ENCODE measurements around the gene ACBD4. TPM values are rescaled to one million over a fixed set of nuclear protein-coding genes. Genes with fewer than 3 reads are reported as not detected.

The ACBD4 gene
- total RNA-seq, 2 donors from 2014 or later: 13.0 to 16.6 TPM

- Histone ChIP-seq H3K9ac (ENCODE audit: low read depth in 2 of 2, low read length in 2 of 2) (peak overlapping the region in 1 of 2 donors; percentile 74), H3K9me3 (no peaks in the 10 kb centered on the region), H3K36me3 (no peaks in the 10 kb centered on the region), H3K4me1 (peaks cover 8% of the 10 kb centered on the region), H3K4me3 (no peak overlapping the region), H3K27me3 (no peaks in the 10 kb centered on the region), H3K27ac (peak overlapping the region; percentile 79)
- intact Hi-C loops (cut with DNase I): no loop called here
- no peak for DNase-seq
- TF ChIP-seq CTCF (IDR thresholded peaks at IDR 0.05): no peak
Observed at GRCh38 chr17:45143094-45143670, 7.7 kb downstream of the ACBD4 start.

GRCh38 chr17:45143767-45144198 lies 8.3 kb downstream of the ACBD4 start:
- peak overlapping the region; percentile 79 for H3K27ac ChIP-seq
- peaks cover 8% of the 10 kb centered on the region for H3K4me1 ChIP-seq
- peak overlapping the region; percentile 1 to 74 for H3K9ac ChIP-seq (ENCODE audit: low read depth in 2 of 2, low read length in 2 of 2)
- H3K9me3 ChIP-seq: no peaks in the 10 kb centered on the region
- TF ChIP-seq CTCF (IDR thresholded peaks at IDR 0.05): no peak
- no peaks in the 10 kb centered on the region for H3K36me3 ChIP-seq
- DNase-seq: peak; percentile 71
- no peaks in the 10 kb centered on the region for H3K27me3 ChIP-seq
- intact Hi-C loops (cut with DNase I): no loop called here
- peak overlapping the region; percentile 30 for H3K4me3 ChIP-seq

- no peaks in the 10 kb centered on the region for H3K36me3 ChIP-seq
- peak overlapping the region; percentile 30 for H3K4me3 ChIP-seq
- peak overlapping the region; percentile 74 to 76 for H3K9ac ChIP-seq (ENCODE audit: low read depth in 2 of 2, low read length in 2 of 2)
- H3K27ac ChIP-seq: peak overlapping the region; percentile 79
- no peak for DNase-seq
- H3K9me3 ChIP-seq: no peaks in the 10 kb centered on the region
- peaks cover 8% of the 10 kb centered on the region for H3K4me1 ChIP-seq
- no peak for TF ChIP-seq CTCF (IDR thresholded peaks at IDR 0.05)
- no peaks in the 10 kb centered on the region for H3K27me3 ChIP-seq
- intact Hi-C loops (cut with DNase I): no loop called here
Observed at GRCh38 chr17:45144199-45145034, 8.9 kb downstream of the ACBD4 start.

- no peak overlapping the region for H3K4me3 ChIP-seq
- no peaks in the 10 kb centered on the region for H3K36me3 ChIP-seq
- H3K27ac ChIP-seq: peak overlapping the region; percentile 79
- peak overlapping the region; percentile 74 to 76 for H3K9ac ChIP-seq (ENCODE audit: low read depth in 2 of 2, low read length in 2 of 2)
- intact Hi-C loops (cut with DNase I): no loop called here
- TF ChIP-seq CTCF (IDR thresholded peaks at IDR 0.05): no peak
- peaks cover 8% of the 10 kb centered on the region for H3K4me1 ChIP-seq
- H3K27me3 ChIP-seq: no peaks in the 10 kb centered on the region
- no peak for DNase-seq
- no peaks in the 10 kb centered on the region for H3K9me3 ChIP-seq
Observed at GRCh38 chr17:45145035-45145389, 9.5 kb downstream of the ACBD4 start.

- no peak for DNase-seq
- Histone ChIP-seq H3K9ac (ENCODE audit: low read depth in 2 of 2, low read length in 2 of 2) (peak overlapping the region in 1 of 2 donors; percentile 91), H3K9me3 (no peaks in the 10 kb centered on the region), H3K4me3 (no peak overlapping the region), H3K36me3 (no peaks in the 10 kb centered on the region), H3K27me3 (no peaks in the 10 kb centered on the region), H3K4me1 (peaks cover 8% of the 10 kb centered on the region), H3K27ac (peak overlapping the region; percentile 98)
- intact Hi-C loops (cut with DNase I): no loop called here
- no peak for TF ChIP-seq CTCF (IDR thresholded peaks at IDR 0.05)
Observed at GRCh38 chr17:45146166-45146565, 10.7 kb downstream of the ACBD4 start.
